K562 (cell line): ENCODE data around the gene SLC16A1. TPM values are rescaled to one million over a fixed set of nuclear protein-coding genes. Genes with fewer than 3 reads are reported as not detected.

ENCODE experiments used
- ATAC-seq: fragments of 200-7000 bp; cut with Tn5 transposase; 3 replicates; pipeline ENCODE4 v1.9.1; 2020; ENCODE audit warnings: moderate library complexity
- BruUV-seq: library from RNA; stranded (reverse); fragments of 400-500 nt; replicated peaks from 2 replicates; lab custom pipeline; 2021; lab: Mats Ljungman, UMichigan
- CTCF ChIA-PET: fragments of 300-600 bp; formaldehyde crosslinking; extraction: SDS; loops from one replicate; lab custom pipeline; 2021; ENCODE audit warnings: low intra/inter-chr PET ratio; lab: Yijun Ruan, JAX
- POLR2A ChIA-PET: fragments of 300-600, 350-650 bp; sonication (Branson Sonifier 250); formaldehyde crosslinking; extraction: SDS; loops from one replicate; lab custom pipeline; 2021; ENCODE audit warnings: antibody characterized with exemption, inconsistent platforms; lab: Yijun Ruan, JAX
- DNase-seq, 4 experiments: peaks; one replicate each; pipeline versions ENCODE4 v3.0.0 to v3.0.0-alpha.2; 2011 to 2018; ENCODE audit warnings: low spot score in 3 of 4, mixed read lengths in 3 of 4; ENCODE audit errors: extremely low read depth in 1 of 4
- FAIRE-seq: peaks from 2 replicates; lab custom pipeline; 2011; peaks lifted over from hg19 to GRCh38; lab: Jason Lieb, UNC
- H2AFZ ChIP-seq: 2 replicates; pipeline ENCODE4 v1.6.0; 2011; ENCODE audit warnings: low read depth, low read length, control low read depth, inconsistent platforms
- H3K27ac ChIP-seq: fragments of 200-600 bp; 3 replicates; pipeline ENCODE4 v1.8.0; 2011; ENCODE audit warnings: low read depth, mild to moderate bottlenecking, control low read depth, inconsistent platforms, low read length, moderate library complexity, mixed read lengths; ENCODE audit errors: extremely low read depth
- H3K27me3 ChIP-seq, 2 experiments: fragments of 300-600 bp in 1 of 2; 2 replicates in 1 of 2; 3 replicates in 1 of 2; pipeline versions ENCODE4 v1.6.0 to v1.8.0; 2011; ENCODE audit warnings: inconsistent platforms in 2 of 2, low read length in 2 of 2, mild to moderate bottlenecking in 1 of 2, mixed read lengths in 1 of 2, moderate library complexity in 1 of 2; ENCODE audit not compliant: control insufficient read depth in 2 of 2, insufficient read depth in 2 of 2
- H3K36me3 ChIP-seq: fragments of 300-600 bp; 3 replicates; pipeline ENCODE4 v1.8.0; 2011; ENCODE audit warnings: mild to moderate bottlenecking, low read length, inconsistent platforms; ENCODE audit not compliant: control insufficient read depth, insufficient read depth
- H3K4me1 ChIP-seq, 2 experiments: fragments of 200-600 bp in 1 of 2; replicated peaks in 1 of 2; 2 replicates in 1 of 2; 3 replicates in 1 of 2; pipeline versions ENCODE4 v1.5.1 to v1.8.0; 2011; ENCODE audit warnings: inconsistent platforms in 2 of 2, low read length in 2 of 2, mild to moderate bottlenecking in 1 of 2, mixed read lengths in 1 of 2, moderate library complexity in 1 of 2; ENCODE audit not compliant: control insufficient read depth in 2 of 2, insufficient read depth in 2 of 2
- H3K4me2 ChIP-seq: 2 replicates; pipeline ENCODE4 v1.6.1; 2011; ENCODE audit warnings: low read length, control low read depth, inconsistent platforms, mixed read lengths; ENCODE audit not compliant: insufficient read depth
- H3K4me3 ChIP-seq: fragments of 200-600 bp; sonication (generic), shearing (Covaris generic); 2 replicates; pipeline ENCODE4 v1.5.1; 2016; ENCODE audit warnings: control low read depth, inconsistent platforms
- H3K79me2 ChIP-seq: fragments of 200-600 bp; 3 replicates; pipeline ENCODE4 v1.8.0; 2011; ENCODE audit warnings: low read length, inconsistent platforms; ENCODE audit not compliant: control insufficient read depth, insufficient read depth
- H3K9ac ChIP-seq, 2 experiments: 2 replicates each; pipeline versions ENCODE4 v1.6.0 to v1.6.1; 2011; ENCODE audit warnings: low read depth in 2 of 2, low read length in 2 of 2, control low read depth in 1 of 2, inconsistent platforms in 1 of 2, mild to moderate bottlenecking in 1 of 2, mixed read lengths in 1 of 2; ENCODE audit not compliant: insufficient read depth in 1 of 2
- H3K9me1 ChIP-seq: one replicate; pipeline ENCODE4 v1.6.0; 2011; ENCODE audit warnings: inconsistent platforms, mild to moderate bottlenecking, low read length, moderate library complexity; ENCODE audit not compliant: control insufficient read depth, insufficient read depth
- H3K9me3 ChIP-seq: replicated peaks from 2 replicates; pipeline ENCODE4 v1.5.1; 2011; ENCODE audit warnings: low read depth, low read length, inconsistent platforms; ENCODE audit not compliant: control insufficient read depth, insufficient read depth
- H4K20me1 ChIP-seq: replicated peaks from 2 replicates; pipeline ENCODE4 v1.6.1; 2011; ENCODE audit warnings: low read length, inconsistent platforms, mixed read lengths; ENCODE audit not compliant: control insufficient read depth, insufficient read depth
- CEBPZ ChIP-seq: fragments of 150-350 bp; IDR thresholded peaks from 2 replicates; pipeline ENCODE4 v1.6.1; 2014; ENCODE audit warnings: low read depth, mild to moderate bottlenecking, low read length, borderline replicate concordance
- CHCHD3 ChIP-seq: fragments of 250-450 bp; sonication (Bioruptor Pico); IDR thresholded peaks from 2 replicates; pipeline ENCODE4 v2.1.2; 2022; ENCODE audit warnings: mild to moderate bottlenecking
- CTCF ChIP-seq, 3 experiments: IDR thresholded peaks in 2 of 3; conservative IDR thresholded peaks in 1 of 3; 2 replicates each; pipeline ENCODE4 v1.5.1; 2011 to 2012; ENCODE audit warnings: low read length in 3 of 3, mild to moderate bottlenecking in 3 of 3, control low read depth in 2 of 3, improper control_type of control experiment in 1 of 3, inconsistent platforms in 1 of 3, low read depth in 1 of 3, mixed read lengths in 1 of 3, moderate library complexity in 1 of 3; ENCODE audit not compliant: insufficient read depth in 2 of 3
- FOXK2 ChIP-seq, 2 experiments: fragments of 450-650 bp; IDR thresholded peaks in 1 of 2; conservative IDR thresholded peaks in 1 of 2; 2 replicates each; pipeline ENCODE4 v1.6.1; 2016; ENCODE audit warnings: low read depth in 2 of 2, mild to moderate bottlenecking in 1 of 2
- NFE2 ChIP-seq: IDR thresholded peaks from 2 replicates; pipeline ENCODE4 v1.6.1; 2014; ENCODE audit warnings: antibody characterized with exemption, low read depth
- POLR2G ChIP-seq: fragments of 200-400 bp; formaldehyde crosslinking; IDR thresholded peaks from 2 replicates; pipeline ENCODE4 v1.6.1; 2017; ENCODE audit warnings: low read depth, mild to moderate bottlenecking, antibody characterized with exemption, low read length, moderate library complexity
- RAD21 ChIP-seq, 2 experiments: fragments of 250-450 bp in 1 of 2; fragments of 450-650 bp in 1 of 2; sonication (Bioruptor Pico) in 1 of 2; formaldehyde crosslinking in 1 of 2; IDR thresholded peaks in 1 of 2; conservative IDR thresholded peaks in 1 of 2; 2 replicates each; pipeline versions ENCODE4 v1.4.0 to v1.8.0; 2020 to 2022; ENCODE audit warnings: mild to moderate bottlenecking in 2 of 2, moderate library complexity in 1 of 2
- ZBTB12 ChIP-seq: fragments of 250-450 bp; sonication (Bioruptor Pico); IDR thresholded peaks from 2 replicates; pipeline ENCODE4 v1.4.0; 2020
- ZBTB5 ChIP-seq: fragments of 450-650 bp; IDR thresholded peaks from 2 replicates; pipeline ENCODE4 v1.6.1; 2017; ENCODE audit warnings: antibody characterized with exemption
- ZC3H4 ChIP-seq: sonication (generic); formaldehyde crosslinking; IDR thresholded peaks from 2 replicates; pipeline ENCODE4 v1.9.0; 2021; ENCODE audit warnings: missing genetic modification reagents, borderline replicate concordance
- ZNF212 ChIP-seq: fragments of 450-650 bp; formaldehyde crosslinking; IDR thresholded peaks from 2 replicates; pipeline ENCODE4 v1.4.0; 2020; ENCODE audit warnings: mild to moderate bottlenecking
- WGBS: fragments of 100-300 bp; shearing (Covaris generic); methylation state at CpG from one replicate; pipeline ENCODE4 v1.1.6; 2016; ENCODE audit warnings: low coverage, mixed read lengths; ENCODE audit not compliant: insufficient coverage; ENCODE audit errors: missing lambda C conversion rate; 5-methylcytosine and 5-hydroxymethylcytosine counted together
- in situ Hi-C: fragments of 300-500 bp; cut with MboI; formaldehyde crosslinking; loops from 4 replicates; pipeline ENCODE4 v1.15.0; 2018; ENCODE audit warnings: inconsistent platforms, mixed read lengths
- intact Hi-C: fragments of 100-400 bp; cut with micrococcal nuclease; formaldehyde crosslinking; loops from 2 replicates; pipeline ENCODE4 v1.14.2; 2022
- polyA plus RNA-seq, 8 experiments: library from polyadenylated mRNA; depleted of rRNA in 4 of 8; stranded (reverse) in 5 of 8; unstranded in 3 of 8; fragments of >200 nt; fragmentation: Nextera tagmentation in 2 of 8; fragmentation: Illumina TruSeq in 1 of 8; extraction: Ambion mirVana in 2 of 8; extraction: Trizol in 1 of 8; gene quantifications; 2 replicates each; pipeline versions ENCODE4 v1.2.1 to v1.2.3, GENCODE V29; 2011 to 2014; ENCODE audit warnings: inconsistent platforms in 1 of 8, missing spikeins in 1 of 8
- total RNA-seq, 7 experiments: library from RNA; depleted of rRNA in 6 of 7; stranded (reverse); fragments of >200 nt in 6 of 7; fragmentation: Illumina TruSeq in 2 of 7; extraction: Trizol in 2 of 7; gene quantifications; 2 replicates each; pipeline versions ENCODE4 v1.2.1 to v1.2.3, GENCODE V29; 2011 to 2021; ENCODE audit warnings: low replicate concordance in 1 of 7

SLC16A1 gene
- total and polyA plus RNA-seq, 9 of the 15 experiments (the other 6 are each of a cell fraction or from before 2014, with no cell fraction given): 73.1 to 244 (median 117) TPM

- H3K27me3 ChIP-seq: no peaks in the 10 kb centered on the region
- no peak overlapping the region for H3K4me2 ChIP-seq
- ChIA-PET CTCF (no interaction called here), POLR2A (interaction anchor here (1.6 to 5.6 kb wide), 3 partner anchors 11 to 13 kb away, joined by 3 to 44 read pairs (median 11); no protein-coding TSS in a partner anchor)
- ATAC-seq (peak; percentile 7; the same call in 1 of the 3 replicates), DNase-seq (no peak), FAIRE-seq (no peak)
- H2AFZ ChIP-seq: no peak overlapping the region
- peaks cover 55% of the 10 kb centered on the region for H3K79me2 ChIP-seq
- no peak overlapping the region for H3K27ac ChIP-seq
- H3K9ac ChIP-seq: no peak overlapping the region
- H4K20me1 ChIP-seq: no peaks in the 10 kb centered on the region
- intact Hi-C loops (no loop called here), in situ Hi-C loops (no loop called here)
- peaks cover 0 to 7% of the 10 kb centered on the region in 2 experiments; a peak in 1 of 5 replicates for H3K4me1 ChIP-seq
- H3K9me1 ChIP-seq: no peaks in the 10 kb centered on the region
- H3K36me3 ChIP-seq: peaks cover 95% of the 10 kb centered on the region
- no TSS peak for BruUV-seq
- 98% methylated on average over 12 of the region's 12 CpGs for WGBS
- no peaks in the 10 kb centered on the region for H3K9me3 ChIP-seq
- no peak overlapping the region for H3K4me3 ChIP-seq
- TF ChIP-seq RAD21 (CRISPR knock-in tag; conservative IDR thresholded peaks at IDR 0.05 in 1 of 2, IDR thresholded peaks at IDR 0.05 in 1 of 2) (0 out of 4 replicates have a peak, but pooled peaks of 1 of the 2 experiments have one; percentile 5), CTCF (IDR thresholded peaks at IDR 0.05 in 2 of 3, conservative IDR thresholded peaks at IDR 0.05 in 1 of 3; ENCODE audit: insufficient read depth in 2 of 3, low read depth in 1 of 3, low read length in 3 of 3) (0 out of 6 replicates have a peak, but pooled peaks of 1 of the 3 experiments have one; percentile 20), POLR2G (peak; percentile 37; the same call in 1 of the 2 replicates), FOXK2 (conservative IDR thresholded peaks at IDR 0.05 in 1 of 2, IDR thresholded peaks at IDR 0.05 in 1 of 2; ENCODE audit: low read depth in 2 of 2) (no peak), NFE2 (no peak), ZBTB5 (no peak), ZC3H4 (no peak), CEBPZ (no peak), ZBTB12 (CRISPR knock-in tag) (no peak), CHCHD3 (CRISPR knock-in tag) (no peak), ZNF212 (no peak)
These were observed 32.0 kb downstream of the SLC16A1 start for GRCh38 chr1:112923959-112924349.
